Skin of body (tissue), 2 donors: Measurements from ENCODE around the gene C10orf62. TPM values are rescaled to one million over a fixed set of nuclear protein-coding genes. Genes with fewer than 3 reads are reported as not detected.

ENCODE experiments used
- DNase-seq: peaks from one replicate; lab custom pipeline; 2025; lab: John Stamatoyannopoulos, UW
- total RNA-seq: library from RNA; depleted of rRNA; stranded (reverse); fragments of >200 nt; gene quantifications from one replicate; pipeline ENCODE4 v1.2.3, GENCODE V29; 2014

Gene C10orf62
- total RNA-seq, 1 donor from 2014 or later, result 0.20 TPM

DNA sequence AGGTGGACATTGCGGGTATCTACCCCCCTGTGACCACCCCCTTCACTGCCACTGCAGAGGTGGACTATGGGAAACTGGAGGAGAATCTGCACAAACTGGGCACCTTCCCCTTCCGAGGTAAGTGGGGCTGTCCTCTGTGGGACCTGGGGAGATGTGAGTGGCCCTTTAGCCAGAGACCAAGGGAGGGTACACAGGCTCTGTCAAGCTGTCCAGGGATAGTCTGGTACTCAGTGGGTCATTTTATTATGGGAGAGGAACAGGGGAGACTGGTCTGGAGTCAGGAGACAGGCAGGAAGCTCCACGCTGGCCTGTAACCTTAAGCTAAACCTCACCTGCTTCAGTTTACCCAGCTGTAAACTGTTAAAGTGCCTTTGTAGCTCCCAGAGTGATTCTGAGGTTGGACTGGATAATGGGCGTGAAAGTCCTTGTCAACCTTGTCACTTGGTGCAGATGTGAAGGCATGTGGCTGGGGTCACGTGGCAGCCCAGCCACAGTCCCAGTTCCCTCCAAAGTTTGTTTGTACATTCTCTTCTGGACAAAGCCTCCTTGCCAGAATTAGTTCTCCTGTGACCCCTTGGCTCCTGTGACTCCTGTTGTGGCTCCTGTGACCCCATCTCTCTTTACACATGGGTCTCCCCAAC lies 4.6 kb upstream of the C10orf62 start:
- DNase-seq, result no peak

DNA sequence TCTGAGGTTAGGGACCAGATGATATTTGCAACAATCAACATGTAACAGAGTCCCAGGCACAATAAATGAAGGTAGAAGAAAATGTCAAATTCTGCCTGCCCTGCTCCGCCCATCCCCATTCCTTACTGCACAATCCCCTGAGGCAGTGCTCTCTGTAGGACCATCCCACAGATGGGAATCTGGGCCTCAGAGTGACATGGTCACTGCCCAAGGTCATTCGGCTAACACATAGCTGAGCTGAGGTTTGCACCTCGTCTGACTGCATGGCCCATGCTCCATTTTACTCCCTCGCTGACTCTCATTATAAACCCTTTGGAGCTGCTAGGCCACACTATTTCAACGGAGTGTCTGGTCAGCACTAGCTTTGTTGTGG lies 4.1 kb upstream of the C10orf62 start:
- no peak for DNase-seq

GRCh38 chr10:97587183-97587582 lies 2.3 kb upstream of the C10orf62 start:
- no peak for DNase-seq

- no peak for DNase-seq
Measured at GRCh38 chr10:97590082-97590747, 694 bp downstream of the C10orf62 start.

GRCh38 chr10:97590748-97591495 lies 1.4 kb downstream of the C10orf62 start:
- no peak for DNase-seq

- DNase-seq, result peak; percentile 20
Measured at GRCh38 chr10:97593421-97593820, 3.9 kb downstream of the C10orf62 start.

- peak; percentile 62 for DNase-seq
Measured at GRCh38 chr10:97596101-97597082, 6.9 kb downstream of the C10orf62 start.

GRCh38 chr10:97597778-97598177 lies 8.3 kb downstream of the C10orf62 start:
- DNase-seq, result no peak

DNA sequence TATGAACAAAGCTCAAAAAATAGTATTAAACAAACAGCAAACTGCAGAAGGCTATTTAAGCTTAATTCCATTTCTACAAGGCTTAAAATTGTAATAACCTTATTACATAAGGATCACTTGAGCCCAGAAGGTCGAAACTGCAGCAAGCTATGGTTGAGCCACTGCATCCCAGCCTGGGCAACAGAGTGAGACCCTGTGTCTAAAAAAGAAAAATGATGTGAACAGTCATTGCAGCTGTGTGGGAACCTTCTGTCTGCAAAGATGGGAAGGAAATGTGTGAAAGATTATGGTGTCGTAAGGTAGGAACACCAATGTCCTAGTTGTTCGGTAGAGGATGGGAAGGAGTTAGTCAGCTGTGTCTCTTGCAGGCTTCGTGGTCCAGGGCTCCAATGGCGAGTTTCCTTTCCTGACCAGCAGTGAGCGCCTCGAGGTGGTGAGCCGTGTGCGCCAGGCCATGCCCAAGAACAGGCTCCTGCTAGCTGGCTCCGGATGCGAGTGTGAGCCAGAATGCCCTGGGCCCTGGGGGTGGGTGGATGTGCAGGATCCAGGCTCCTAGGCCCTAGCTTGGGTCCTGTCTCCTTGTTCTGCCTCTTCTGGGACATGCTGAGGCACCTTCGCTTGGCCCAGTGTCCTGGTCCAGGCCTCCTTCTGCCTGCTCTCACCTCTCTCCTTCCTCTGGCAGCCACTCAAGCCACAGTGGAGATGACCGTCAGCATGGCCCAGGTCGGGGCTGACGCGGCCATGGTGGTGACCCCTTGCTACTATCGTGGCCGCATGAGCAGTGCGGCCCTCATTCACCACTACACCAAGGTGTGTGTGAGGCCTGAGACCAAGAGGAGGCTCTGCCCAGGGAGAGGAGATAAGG lies 9.1 kb downstream of the C10orf62 start:
- no peak for DNase-seq

DNA sequence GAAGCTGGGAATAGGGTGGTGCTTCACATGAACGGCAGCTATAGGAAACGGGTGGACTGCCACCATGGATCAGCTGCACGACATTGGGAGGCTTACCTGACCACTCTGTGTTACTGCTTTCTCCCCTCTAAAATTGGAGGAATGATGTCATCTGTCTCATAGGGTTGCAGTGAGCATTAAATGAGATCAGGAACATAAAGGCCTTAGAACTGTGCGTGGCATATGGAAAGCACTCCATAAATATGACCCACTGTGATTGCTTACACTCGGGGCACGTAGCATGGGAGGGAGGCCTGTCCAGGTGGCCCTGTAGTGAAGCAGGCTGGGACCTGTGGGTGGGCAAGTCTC lies 9.7 kb downstream of the C10orf62 start:
- no peak for DNase-seq

DNA sequence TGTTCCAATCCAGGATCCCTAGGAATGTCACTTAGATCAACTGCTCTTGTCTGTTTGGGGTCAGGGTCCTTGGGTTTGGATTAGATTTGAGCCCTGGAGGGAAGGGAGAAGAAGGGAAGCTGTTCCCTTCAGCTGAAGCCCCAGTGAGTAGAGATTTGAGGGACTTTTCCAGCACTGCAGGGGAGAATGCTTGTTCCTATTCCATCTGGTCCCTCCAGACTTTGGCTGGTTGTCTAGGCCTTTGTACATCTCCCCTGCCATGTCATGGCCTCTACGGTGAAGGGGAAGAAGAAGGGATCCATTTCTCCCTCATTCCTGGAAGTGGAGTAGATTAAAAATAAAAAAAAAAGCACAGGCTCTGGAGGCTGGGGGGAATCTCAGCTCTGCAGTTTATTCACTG lies 11.1 kb downstream of the C10orf62 start:
- DNase-seq, result no peak

- DNase-seq, result no peak
Measured at GRCh38 chr10:97601268-97602215, 12.0 kb downstream of the C10orf62 start.

DNA sequence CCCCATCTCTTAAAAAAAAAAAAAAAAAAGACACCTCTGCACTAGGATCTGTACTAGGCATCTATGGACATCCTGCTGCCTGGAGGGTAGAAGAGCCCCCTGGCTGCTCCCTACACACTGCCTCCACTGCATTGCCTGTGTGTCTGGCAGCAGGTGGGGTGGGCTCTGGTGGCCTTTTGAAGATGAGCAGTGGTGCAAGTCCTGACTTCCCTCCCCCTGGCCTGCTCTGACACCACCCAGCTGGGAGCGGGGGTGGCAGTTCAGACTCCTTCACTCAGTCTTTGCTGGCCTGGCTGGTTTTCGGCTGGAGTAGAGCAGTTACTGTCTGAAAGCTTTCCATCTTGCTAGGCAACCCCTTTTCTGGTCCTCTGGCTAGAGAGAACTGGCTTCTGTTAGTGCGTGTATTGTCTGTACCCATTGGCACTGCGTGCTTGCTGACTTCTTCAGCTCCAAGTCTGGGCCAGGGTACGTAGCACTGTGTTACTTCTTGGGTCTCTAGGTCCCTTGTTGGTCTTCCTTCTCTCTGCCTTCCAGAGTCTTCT lies 17.6 kb downstream of the C10orf62 start:
- DNase-seq, result no peak

GRCh38 chr10:97608991-97609561 lies 19.6 kb downstream of the C10orf62 start:
- DNase-seq, result no peak

DNA sequence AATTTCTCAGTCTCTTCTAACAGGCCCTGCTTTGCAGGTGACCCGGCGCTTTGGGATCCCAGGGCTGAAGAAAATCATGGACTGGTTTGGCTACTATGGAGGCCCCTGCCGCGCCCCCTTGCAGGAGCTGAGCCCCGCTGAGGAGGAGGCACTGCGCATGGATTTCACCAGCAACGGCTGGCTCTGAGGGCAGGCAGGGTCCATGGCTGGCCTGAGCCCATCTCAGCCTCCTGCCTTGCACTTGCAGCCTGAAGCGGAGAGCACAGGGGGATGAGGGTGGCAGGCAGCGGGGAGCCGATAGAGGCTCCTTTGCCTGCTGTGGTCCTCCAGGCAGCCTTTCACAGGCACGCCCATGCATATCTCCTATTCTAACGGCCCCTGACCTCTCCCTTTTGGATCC lies 22.0 kb downstream of the C10orf62 start:
- no peak for DNase-seq

GRCh38 chr10:97612386-97612785 lies 22.9 kb downstream of the C10orf62 start:
- DNase-seq, result no peak

DNA sequence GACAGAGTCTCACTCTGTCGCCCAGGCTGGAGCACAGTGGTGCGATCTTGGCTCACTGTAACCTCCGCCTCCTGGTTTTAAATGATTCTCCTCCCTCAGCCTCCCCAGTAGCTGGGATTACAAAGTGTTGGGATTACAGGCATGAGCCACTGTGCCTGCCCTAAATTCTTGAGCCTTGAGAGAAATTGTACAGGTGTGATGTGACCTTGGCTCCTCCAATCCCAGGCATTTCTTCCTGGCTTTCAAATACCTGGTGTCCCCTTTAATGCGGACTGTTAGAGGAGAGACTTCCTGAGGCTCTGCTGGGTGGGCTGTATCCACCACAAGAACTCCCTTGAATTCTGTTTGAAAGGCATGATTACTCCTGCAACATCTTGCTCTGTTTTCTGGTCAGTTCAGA lies 28.8 kb downstream of the C10orf62 start:
- no peak for DNase-seq

GRCh38 chr10:97618733-97619132 lies 29.2 kb downstream of the C10orf62 start:
- no peak for DNase-seq

- DNase-seq, result no peak
Measured at GRCh38 chr10:97623277-97623676, 33.8 kb downstream of the C10orf62 start.
